Epithelial cell of esophagus (primary cell): ENCODE results near the gene CCSER2.

ENCODE experiments used
- DNase-seq: peaks from one replicate; pipeline ENCODE4 v3.0.0; 2010; ENCODE audit warnings: low read depth
- H3K4me3 ChIP-seq: 2 replicates; pipeline ENCODE4 v1.5.1; 2011; ENCODE audit warnings: mild to moderate bottlenecking, low read length, control low read depth
- TF ChIP-seq, protein P1 (sequence below): IDR thresholded peaks from 2 replicates; pipeline ENCODE4 v1.5.1; 2011; ENCODE audit warnings: low read depth, mild to moderate bottlenecking, low read length, control low read depth, inconsistent platforms; ENCODE audit not compliant: insufficient read depth; ENCODE audit errors: missing control alignments

The CCSER2 gene

DNA sequence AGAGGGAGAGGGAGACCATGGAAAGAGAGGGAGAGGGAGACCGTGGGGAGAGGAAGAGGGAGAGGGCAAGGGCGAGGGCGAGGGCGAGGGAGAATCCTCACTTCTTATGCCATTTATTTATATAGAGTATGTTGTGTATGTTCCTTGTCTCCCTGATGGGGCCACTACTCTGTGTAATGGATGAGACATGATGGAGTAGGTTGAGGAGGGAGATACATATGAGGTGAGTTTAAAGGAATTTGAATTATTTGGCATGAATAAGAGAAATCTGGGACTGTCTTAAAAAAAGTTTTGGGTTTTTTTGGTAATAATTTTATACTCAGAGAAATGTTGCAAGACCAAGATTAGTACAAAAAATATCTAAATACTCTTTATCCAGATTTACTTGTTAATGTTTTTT is 20.1 kb downstream of the CCSER2 start:
- peak; percentile 30 for DNase-seq
- TF ChIP-seq, protein P1, sequence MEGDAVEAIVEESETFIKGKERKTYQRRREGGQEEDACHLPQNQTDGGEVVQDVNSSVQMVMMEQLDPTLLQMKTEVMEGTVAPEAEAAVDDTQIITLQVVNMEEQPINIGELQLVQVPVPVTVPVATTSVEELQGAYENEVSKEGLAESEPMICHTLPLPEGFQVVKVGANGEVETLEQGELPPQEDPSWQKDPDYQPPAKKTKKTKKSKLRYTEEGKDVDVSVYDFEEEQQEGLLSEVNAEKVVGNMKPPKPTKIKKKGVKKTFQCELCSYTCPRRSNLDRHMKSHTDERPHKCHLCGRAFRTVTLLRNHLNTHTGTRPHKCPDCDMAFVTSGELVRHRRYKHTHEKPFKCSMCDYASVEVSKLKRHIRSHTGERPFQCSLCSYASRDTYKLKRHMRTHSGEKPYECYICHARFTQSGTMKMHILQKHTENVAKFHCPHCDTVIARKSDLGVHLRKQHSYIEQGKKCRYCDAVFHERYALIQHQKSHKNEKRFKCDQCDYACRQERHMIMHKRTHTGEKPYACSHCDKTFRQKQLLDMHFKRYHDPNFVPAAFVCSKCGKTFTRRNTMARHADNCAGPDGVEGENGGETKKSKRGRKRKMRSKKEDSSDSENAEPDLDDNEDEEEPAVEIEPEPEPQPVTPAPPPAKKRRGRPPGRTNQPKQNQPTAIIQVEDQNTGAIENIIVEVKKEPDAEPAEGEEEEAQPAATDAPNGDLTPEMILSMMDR: no peak
- no peak overlapping the region for H3K4me3 ChIP-seq

DNA sequence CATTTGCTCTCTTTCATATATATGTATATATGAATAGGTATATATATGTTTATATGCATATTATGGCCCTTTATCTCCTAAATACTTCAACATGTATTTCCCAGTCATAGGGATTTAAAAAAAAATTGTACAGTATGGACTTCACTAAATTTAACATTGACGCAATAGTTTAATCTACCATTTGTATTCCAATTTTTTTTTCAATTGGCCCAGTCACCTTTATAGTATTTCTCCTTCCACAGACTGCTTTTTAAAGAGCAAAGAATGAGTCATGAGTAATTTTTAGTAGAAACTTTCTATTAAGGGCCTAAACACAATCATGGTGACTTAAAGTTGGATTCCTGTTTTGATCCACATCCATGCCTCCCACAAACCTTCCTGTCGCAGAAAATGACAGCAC is 20.5 kb downstream of the CCSER2 start:
- TF ChIP-seq, protein P1: no peak
- H3K4me3 ChIP-seq: no peak overlapping the region
- DNase-seq: peak; percentile 24

- TF ChIP-seq, protein P1: peak; percentile 78
- H3K4me3 ChIP-seq: no peak overlapping the region
- DNase-seq: peak; percentile 77
Observed at GRCh38 chr10:84352251-84352842, 24.0 kb downstream of the CCSER2 start.

- no peak overlapping the region for H3K4me3 ChIP-seq
- TF ChIP-seq, protein P1: no peak
- no peak for DNase-seq
Observed at GRCh38 chr10:84353052-84353803, 24.8 kb downstream of the CCSER2 start.

DNA sequence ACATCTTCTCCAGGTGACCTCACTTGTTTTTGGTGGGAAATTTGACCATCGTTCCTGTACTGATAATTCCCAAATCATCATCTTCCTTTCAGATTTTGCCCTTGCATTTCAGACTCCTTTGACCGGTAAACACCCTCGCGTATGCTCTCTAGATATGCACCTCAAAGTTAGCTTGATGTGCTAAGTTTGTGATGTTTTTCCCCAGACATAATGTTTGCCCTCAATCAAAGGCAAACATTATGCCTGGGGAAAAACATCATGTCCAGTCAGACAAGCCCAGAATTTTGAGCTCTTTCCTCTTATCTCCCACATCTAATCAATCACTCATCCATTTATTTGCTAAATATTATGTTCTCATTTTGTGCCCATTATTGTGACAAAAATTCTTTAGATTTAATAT is 26.2 kb downstream of the CCSER2 start:
- no peak for DNase-seq
- H3K4me3 ChIP-seq: no peak overlapping the region
- TF ChIP-seq, protein P1: no peak

- TF ChIP-seq, protein P1: no peak
- no peak overlapping the region for H3K4me3 ChIP-seq
- DNase-seq: no peak
Observed at GRCh38 chr10:84355106-84355505, 26.7 kb downstream of the CCSER2 start.
